WTC11 (cell line): ENCODE results near the gene LSM5. TPM values are rescaled to one million over a fixed set of nuclear protein-coding genes. Genes with fewer than 3 reads are reported as not detected.

Experiments
- ATAC-seq: fragments of 200-7000 bp; cut with Tn5 transposase; 2 replicates; pipeline ENCODE4 v1.10.0; 2021; ENCODE audit warnings: mild to moderate bottlenecking, moderate library complexity
- CTCF ChIA-PET: fragments of 300-600 bp; sonication (Branson Sonifier 250); formaldehyde crosslinking; loops from one replicate; lab custom pipeline; 2021; ENCODE audit warnings: antibody characterized with exemption; lab: Charles Lee
- POLR2A ChIA-PET: fragments of 350-600 bp; sonication (Branson Sonifier 250); formaldehyde crosslinking; loops from one replicate; lab custom pipeline; 2021; ENCODE audit warnings: antibody characterized with exemption; lab: Charles Lee
- DNase-seq: peaks from one replicate; pipeline ENCODE4 v3.0.0; 2021; ENCODE audit warnings: low spot score
- H3K27ac Mint-ChIP-seq: 2 replicates; pipeline ENCODE4 v1.8.0; 2021; ENCODE audit warnings: mixed read lengths
- H3K27me3 Mint-ChIP-seq: 2 replicates; pipeline ENCODE4 v1.8.0; 2021; ENCODE audit warnings: low read depth, mild to moderate bottlenecking, moderate library complexity, mixed read lengths
- H3K36me3 Mint-ChIP-seq: 2 replicates; pipeline ENCODE4 v1.8.0; 2021; ENCODE audit warnings: mixed read lengths
- H3K4me1 Mint-ChIP-seq: 2 replicates; pipeline ENCODE4 v1.8.0; 2022; ENCODE audit warnings: mixed read lengths
- H3K4me3 Mint-ChIP-seq: 2 replicates; pipeline ENCODE4 v1.8.0; 2021; ENCODE audit warnings: mild to moderate bottlenecking, moderate library complexity, mixed read lengths
- H3K9me3 Mint-ChIP-seq: 2 replicates; pipeline ENCODE4 v1.8.0; 2021; ENCODE audit warnings: mixed read lengths
- ETV6 ChIP-seq: sonication (generic); formaldehyde crosslinking; IDR thresholded peaks from 2 replicates; pipeline ENCODE4 v1.8.1; 2022; ENCODE audit warnings: mild to moderate bottlenecking, missing genetic modification reagents
- FOXK1 ChIP-seq: sonication (generic); formaldehyde crosslinking; IDR thresholded peaks from 2 replicates; pipeline ENCODE4 v1.8.0; 2022; ENCODE audit warnings: mild to moderate bottlenecking, moderate library complexity, missing genetic modification reagents
- FOXP1 ChIP-seq: sonication (generic); formaldehyde crosslinking; IDR thresholded peaks from 2 replicates; pipeline ENCODE4 v1.8.0; 2022; ENCODE audit warnings: missing genetic modification reagents, mild to moderate bottlenecking, moderate library complexity, borderline replicate concordance
- GABPB1 ChIP-seq: sonication (generic); formaldehyde crosslinking; IDR thresholded peaks from 2 replicates; pipeline ENCODE4 v1.8.1; 2023; ENCODE audit warnings: mild to moderate bottlenecking, missing genetic modification reagents
- GTF2I ChIP-seq: fragments of 250-450 bp; sonication (Bioruptor Pico); conservative IDR thresholded peaks from 2 replicates; pipeline ENCODE4 v1.4.0; 2021; ENCODE audit warnings: mild to moderate bottlenecking
- HMGA2 ChIP-seq: fragments of 250-450 bp; sonication (Bioruptor Pico); IDR thresholded peaks from 2 replicates; pipeline ENCODE4 v1.4.0; 2021; ENCODE audit warnings: mild to moderate bottlenecking, moderate library complexity
- IRF2 ChIP-seq: sonication (generic); formaldehyde crosslinking; IDR thresholded peaks from 2 replicates; pipeline ENCODE4 v1.8.0; 2022; ENCODE audit warnings: low read depth, missing genetic modification reagents, borderline replicate concordance
- MXD4 ChIP-seq: fragments of 250-450 bp; sonication (Bioruptor Pico); IDR thresholded peaks from 2 replicates; pipeline ENCODE4 v1.8.0; 2021; ENCODE audit warnings: mild to moderate bottlenecking, moderate library complexity, borderline replicate concordance
- MYBL2 ChIP-seq: sonication (generic); formaldehyde crosslinking; IDR thresholded peaks from 2 replicates; pipeline ENCODE4 v1.8.1; 2023; ENCODE audit warnings: mild to moderate bottlenecking, moderate library complexity, missing genetic modification reagents
- NFATC4 ChIP-seq: fragments of 250-450 bp; sonication (Bioruptor Pico); IDR thresholded peaks from 2 replicates; pipeline ENCODE4 v1.9.0; 2021; ENCODE audit warnings: mild to moderate bottlenecking
- NR1H2 ChIP-seq: sonication (generic); formaldehyde crosslinking; IDR thresholded peaks from 2 replicates; pipeline ENCODE4 v1.9.0; 2021; ENCODE audit warnings: mild to moderate bottlenecking, moderate library complexity, missing genetic modification reagents
- NR2C2 ChIP-seq: sonication (generic); formaldehyde crosslinking; IDR thresholded peaks from 2 replicates; pipeline ENCODE4 v1.8.0; 2022; ENCODE audit warnings: mild to moderate bottlenecking, missing genetic modification reagents
- SP1 ChIP-seq: sonication (generic); formaldehyde crosslinking; conservative IDR thresholded peaks from 2 replicates; pipeline ENCODE4 v1.8.1; 2022; ENCODE audit warnings: missing genetic modification reagents
- TEAD1 ChIP-seq: sonication (generic); formaldehyde crosslinking; IDR thresholded peaks from 2 replicates; pipeline ENCODE4 v1.8.0; 2022; ENCODE audit warnings: mild to moderate bottlenecking, missing genetic modification reagents
- ZNF423 ChIP-seq: fragments of 250-450 bp; sonication (Bioruptor Pico); IDR thresholded peaks from 2 replicates; pipeline ENCODE4 v2.1.2; 2022; ENCODE audit warnings: mild to moderate bottlenecking, moderate library complexity
- total RNA-seq: library from RNA; stranded (reverse); gene quantifications from 3 replicates; pipeline ENCODE4 v1.2.3, GENCODE V29; 2021
- TF ChIP-seq, protein P1 (sequence below): sonication (generic); formaldehyde crosslinking; IDR thresholded peaks from 2 replicates; pipeline ENCODE4 v1.8.1; 2023; ENCODE audit warnings: mild to moderate bottlenecking, missing genetic modification reagents, borderline replicate concordance
- TF ChIP-seq, protein P2 (sequence below): sonication (generic); formaldehyde crosslinking; conservative IDR thresholded peaks from 2 replicates; pipeline ENCODE4 v1.8.1; 2022; ENCODE audit warnings: mild to moderate bottlenecking, missing genetic modification reagents
- TF ChIP-seq, protein P3 (sequence below): sonication (generic); formaldehyde crosslinking; IDR thresholded peaks from 2 replicates; pipeline ENCODE4 v1.8.1; 2023; ENCODE audit warnings: mild to moderate bottlenecking, missing genetic modification reagents, moderate library complexity
- TF ChIP-seq, protein P4 (sequence below): fragments of 200-600 bp; IDR thresholded peaks from 2 replicates; pipeline ENCODE4 v1.8.0; 2022; ENCODE audit warnings: antibody characterized with exemption
- TF ChIP-seq, protein P5 (sequence below): fragments of 250-450 bp; sonication (Bioruptor Pico); IDR thresholded peaks from 2 replicates; pipeline ENCODE4 v2.1.2; 2022; ENCODE audit warnings: mild to moderate bottlenecking, moderate library complexity
- TF ChIP-seq, protein P6 (sequence below): sonication (generic); formaldehyde crosslinking; IDR thresholded peaks from 2 replicates; pipeline ENCODE4 v1.8.0; 2023; ENCODE audit warnings: missing genetic modification reagents, mild to moderate bottlenecking, borderline replicate concordance
- TF ChIP-seq, protein P7 (sequence below): sonication (generic); formaldehyde crosslinking; IDR thresholded peaks from 2 replicates; pipeline ENCODE4 v1.8.1; 2022; ENCODE audit warnings: missing genetic modification reagents, borderline replicate concordance
- TF ChIP-seq, protein P8 (sequence below): sonication (generic); formaldehyde crosslinking; IDR thresholded peaks from 2 replicates; pipeline ENCODE4 v1.8.0; 2022; ENCODE audit warnings: mild to moderate bottlenecking, missing genetic modification reagents

The LSM5 gene
- total RNA-seq, 1 experiment from 2014 or later = 89.5 TPM

DNA sequence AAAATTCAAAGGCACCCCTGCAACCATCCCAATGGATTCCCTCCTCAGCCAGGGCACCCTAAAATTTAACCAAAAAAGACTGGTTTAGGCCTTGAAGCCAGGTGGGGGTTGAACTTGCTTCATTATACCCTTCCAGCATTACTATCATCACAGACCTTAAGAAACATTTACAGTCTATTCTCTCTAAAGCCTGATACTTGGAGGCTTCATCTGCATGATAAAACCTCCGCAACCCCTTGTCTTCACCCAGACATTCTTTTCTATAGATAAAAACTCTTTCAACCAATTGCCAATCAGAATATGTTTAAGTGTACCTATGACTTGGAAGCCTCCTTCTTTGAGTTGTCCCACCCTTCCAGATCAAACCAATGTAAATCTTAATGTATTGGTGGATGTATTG is 23.0 kb upstream of the LSM5 start (continued):
- TF ChIP-seq, protein P1, sequence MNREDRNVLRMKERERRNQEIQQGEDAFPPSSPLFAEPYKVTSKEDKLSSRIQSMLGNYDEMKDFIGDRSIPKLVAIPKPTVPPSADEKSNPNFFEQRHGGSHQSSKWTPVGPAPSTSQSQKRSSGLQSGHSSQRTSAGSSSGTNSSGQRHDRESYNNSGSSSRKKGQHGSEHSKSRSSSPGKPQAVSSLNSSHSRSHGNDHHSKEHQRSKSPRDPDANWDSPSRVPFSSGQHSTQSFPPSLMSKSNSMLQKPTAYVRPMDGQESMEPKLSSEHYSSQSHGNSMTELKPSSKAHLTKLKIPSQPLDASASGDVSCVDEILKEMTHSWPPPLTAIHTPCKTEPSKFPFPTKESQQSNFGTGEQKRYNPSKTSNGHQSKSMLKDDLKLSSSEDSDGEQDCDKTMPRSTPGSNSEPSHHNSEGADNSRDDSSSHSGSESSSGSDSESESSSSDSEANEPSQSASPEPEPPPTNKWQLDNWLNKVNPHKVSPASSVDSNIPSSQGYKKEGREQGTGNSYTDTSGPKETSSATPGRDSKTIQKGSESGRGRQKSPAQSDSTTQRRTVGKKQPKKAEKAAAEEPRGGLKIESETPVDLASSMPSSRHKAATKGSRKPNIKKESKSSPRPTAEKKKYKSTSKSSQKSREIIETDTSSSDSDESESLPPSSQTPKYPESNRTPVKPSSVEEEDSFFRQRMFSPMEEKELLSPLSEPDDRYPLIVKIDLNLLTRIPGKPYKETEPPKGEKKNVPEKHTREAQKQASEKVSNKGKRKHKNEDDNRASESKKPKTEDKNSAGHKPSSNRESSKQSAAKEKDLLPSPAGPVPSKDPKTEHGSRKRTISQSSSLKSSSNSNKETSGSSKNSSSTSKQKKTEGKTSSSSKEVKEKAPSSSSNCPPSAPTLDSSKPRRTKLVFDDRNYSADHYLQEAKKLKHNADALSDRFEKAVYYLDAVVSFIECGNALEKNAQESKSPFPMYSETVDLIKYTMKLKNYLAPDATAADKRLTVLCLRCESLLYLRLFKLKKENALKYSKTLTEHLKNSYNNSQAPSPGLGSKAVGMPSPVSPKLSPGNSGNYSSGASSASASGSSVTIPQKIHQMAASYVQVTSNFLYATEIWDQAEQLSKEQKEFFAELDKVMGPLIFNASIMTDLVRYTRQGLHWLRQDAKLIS (CRISPR knock-in tag) = no peak
- TF ChIP-seq, protein P2, sequence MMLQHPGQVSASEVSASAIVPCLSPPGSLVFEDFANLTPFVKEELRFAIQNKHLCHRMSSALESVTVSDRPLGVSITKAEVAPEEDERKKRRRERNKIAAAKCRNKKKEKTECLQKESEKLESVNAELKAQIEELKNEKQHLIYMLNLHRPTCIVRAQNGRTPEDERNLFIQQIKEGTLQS = no peak
- TF ChIP-seq ETV6 (no peak), ZNF423 (no peak), NR1H2 (CRISPR knock-in tag) (no peak)

DNA sequence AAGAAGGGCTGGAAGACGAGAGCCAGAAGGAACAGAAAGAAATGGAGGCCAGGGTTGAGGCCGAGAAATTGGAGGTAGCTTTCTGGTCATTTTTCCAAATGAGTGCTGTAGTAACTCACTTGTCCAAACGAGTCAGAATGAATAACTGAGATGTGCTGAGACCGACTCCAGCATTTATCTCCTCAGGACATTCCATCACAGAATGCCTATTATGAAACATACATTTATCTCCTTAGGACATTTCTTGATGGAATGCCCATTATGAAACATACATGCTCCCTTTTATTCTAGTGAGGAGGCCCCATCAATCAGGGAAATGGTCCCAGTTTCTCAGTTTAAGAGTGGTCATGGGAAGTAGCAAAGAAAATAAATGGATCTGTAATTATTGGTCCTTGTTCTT is 21.6 kb upstream of the LSM5 start:
- Mint-ChIP-seq H3K27me3 (no peaks in the 10 kb centered on the region), H3K36me3 (peaks cover 58% of the 10 kb centered on the region), H3K9me3 (peaks cover 40% of the 10 kb centered on the region), H3K4me1 (peaks cover 41% of the 10 kb centered on the region), H3K27ac (peak overlapping the region; percentile 63; the same call in 1 of the 2 replicates), H3K4me3 (no peak overlapping the region)
- ChIA-PET POLR2A (interaction anchor here (2.0 kb wide), 1 partner anchor 16 kb away, joined by 8 read pairs; the partner anchor contains the start of gene AVL9), CTCF (no interaction called here)
- ATAC-seq (no peak), DNase-seq (no peak)
- TF ChIP-seq, protein P3, sequence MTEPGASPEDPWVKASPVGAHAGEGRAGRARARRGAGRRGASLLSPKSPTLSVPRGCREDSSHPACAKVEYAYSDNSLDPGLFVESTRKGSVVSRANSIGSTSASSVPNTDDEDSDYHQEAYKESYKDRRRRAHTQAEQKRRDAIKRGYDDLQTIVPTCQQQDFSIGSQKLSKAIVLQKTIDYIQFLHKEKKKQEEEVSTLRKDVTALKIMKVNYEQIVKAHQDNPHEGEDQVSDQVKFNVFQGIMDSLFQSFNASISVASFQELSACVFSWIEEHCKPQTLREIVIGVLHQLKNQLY (CRISPR knock-in tag) = no peak
- no peak for TF ChIP-seq NFATC4 (CRISPR knock-in tag)
- TF ChIP-seq, protein P4, sequence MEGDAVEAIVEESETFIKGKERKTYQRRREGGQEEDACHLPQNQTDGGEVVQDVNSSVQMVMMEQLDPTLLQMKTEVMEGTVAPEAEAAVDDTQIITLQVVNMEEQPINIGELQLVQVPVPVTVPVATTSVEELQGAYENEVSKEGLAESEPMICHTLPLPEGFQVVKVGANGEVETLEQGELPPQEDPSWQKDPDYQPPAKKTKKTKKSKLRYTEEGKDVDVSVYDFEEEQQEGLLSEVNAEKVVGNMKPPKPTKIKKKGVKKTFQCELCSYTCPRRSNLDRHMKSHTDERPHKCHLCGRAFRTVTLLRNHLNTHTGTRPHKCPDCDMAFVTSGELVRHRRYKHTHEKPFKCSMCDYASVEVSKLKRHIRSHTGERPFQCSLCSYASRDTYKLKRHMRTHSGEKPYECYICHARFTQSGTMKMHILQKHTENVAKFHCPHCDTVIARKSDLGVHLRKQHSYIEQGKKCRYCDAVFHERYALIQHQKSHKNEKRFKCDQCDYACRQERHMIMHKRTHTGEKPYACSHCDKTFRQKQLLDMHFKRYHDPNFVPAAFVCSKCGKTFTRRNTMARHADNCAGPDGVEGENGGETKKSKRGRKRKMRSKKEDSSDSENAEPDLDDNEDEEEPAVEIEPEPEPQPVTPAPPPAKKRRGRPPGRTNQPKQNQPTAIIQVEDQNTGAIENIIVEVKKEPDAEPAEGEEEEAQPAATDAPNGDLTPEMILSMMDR = no peak
- TF ChIP-seq IRF2 (CRISPR knock-in tag) = no peak
- no peak for TF ChIP-seq GTF2I (CRISPR knock-in tag)
- TF ChIP-seq, protein P5, sequence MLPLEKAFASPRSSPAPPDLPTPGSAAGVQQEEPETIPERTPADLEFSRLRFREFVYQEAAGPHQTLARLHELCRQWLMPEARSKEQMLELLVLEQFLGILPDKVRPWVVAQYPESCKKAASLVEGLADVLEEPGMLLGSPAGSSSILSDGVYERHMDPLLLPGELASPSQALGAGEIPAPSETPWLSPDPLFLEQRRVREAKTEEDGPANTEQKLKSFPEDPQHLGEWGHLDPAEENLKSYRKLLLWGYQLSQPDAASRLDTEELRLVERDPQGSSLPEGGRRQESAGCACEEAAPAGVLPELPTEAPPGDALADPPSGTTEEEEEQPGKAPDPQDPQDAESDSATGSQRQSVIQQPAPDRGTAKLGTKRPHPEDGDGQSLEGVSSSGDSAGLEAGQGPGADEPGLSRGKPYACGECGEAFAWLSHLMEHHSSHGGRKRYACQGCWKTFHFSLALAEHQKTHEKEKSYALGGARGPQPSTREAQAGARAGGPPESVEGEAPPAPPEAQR (CRISPR knock-in tag) = no peak
- TF ChIP-seq SP1 (CRISPR knock-in tag) = no peak
- TF ChIP-seq FOXK1 (CRISPR knock-in tag) = no peak
- TF ChIP-seq, protein P6, sequence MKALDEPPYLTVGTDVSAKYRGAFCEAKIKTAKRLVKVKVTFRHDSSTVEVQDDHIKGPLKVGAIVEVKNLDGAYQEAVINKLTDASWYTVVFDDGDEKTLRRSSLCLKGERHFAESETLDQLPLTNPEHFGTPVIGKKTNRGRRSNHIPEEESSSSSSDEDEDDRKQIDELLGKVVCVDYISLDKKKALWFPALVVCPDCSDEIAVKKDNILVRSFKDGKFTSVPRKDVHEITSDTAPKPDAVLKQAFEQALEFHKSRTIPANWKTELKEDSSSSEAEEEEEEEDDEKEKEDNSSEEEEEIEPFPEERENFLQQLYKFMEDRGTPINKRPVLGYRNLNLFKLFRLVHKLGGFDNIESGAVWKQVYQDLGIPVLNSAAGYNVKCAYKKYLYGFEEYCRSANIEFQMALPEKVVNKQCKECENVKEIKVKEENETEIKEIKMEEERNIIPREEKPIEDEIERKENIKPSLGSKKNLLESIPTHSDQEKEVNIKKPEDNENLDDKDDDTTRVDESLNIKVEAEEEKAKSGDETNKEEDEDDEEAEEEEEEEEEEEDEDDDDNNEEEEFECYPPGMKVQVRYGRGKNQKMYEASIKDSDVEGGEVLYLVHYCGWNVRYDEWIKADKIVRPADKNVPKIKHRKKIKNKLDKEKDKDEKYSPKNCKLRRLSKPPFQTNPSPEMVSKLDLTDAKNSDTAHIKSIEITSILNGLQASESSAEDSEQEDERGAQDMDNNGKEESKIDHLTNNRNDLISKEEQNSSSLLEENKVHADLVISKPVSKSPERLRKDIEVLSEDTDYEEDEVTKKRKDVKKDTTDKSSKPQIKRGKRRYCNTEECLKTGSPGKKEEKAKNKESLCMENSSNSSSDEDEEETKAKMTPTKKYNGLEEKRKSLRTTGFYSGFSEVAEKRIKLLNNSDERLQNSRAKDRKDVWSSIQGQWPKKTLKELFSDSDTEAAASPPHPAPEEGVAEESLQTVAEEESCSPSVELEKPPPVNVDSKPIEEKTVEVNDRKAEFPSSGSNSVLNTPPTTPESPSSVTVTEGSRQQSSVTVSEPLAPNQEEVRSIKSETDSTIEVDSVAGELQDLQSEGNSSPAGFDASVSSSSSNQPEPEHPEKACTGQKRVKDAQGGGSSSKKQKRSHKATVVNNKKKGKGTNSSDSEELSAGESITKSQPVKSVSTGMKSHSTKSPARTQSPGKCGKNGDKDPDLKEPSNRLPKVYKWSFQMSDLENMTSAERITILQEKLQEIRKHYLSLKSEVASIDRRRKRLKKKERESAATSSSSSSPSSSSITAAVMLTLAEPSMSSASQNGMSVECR (CRISPR knock-in tag) = no peak
- no peak for TF ChIP-seq FOXP1
- no peak for TF ChIP-seq HMGA2
- TF ChIP-seq NR2C2 (CRISPR knock-in tag) = no peak
- no peak for TF ChIP-seq GABPB1 (CRISPR knock-in tag)
- no peak for TF ChIP-seq MXD4
- TF ChIP-seq, protein P7, sequence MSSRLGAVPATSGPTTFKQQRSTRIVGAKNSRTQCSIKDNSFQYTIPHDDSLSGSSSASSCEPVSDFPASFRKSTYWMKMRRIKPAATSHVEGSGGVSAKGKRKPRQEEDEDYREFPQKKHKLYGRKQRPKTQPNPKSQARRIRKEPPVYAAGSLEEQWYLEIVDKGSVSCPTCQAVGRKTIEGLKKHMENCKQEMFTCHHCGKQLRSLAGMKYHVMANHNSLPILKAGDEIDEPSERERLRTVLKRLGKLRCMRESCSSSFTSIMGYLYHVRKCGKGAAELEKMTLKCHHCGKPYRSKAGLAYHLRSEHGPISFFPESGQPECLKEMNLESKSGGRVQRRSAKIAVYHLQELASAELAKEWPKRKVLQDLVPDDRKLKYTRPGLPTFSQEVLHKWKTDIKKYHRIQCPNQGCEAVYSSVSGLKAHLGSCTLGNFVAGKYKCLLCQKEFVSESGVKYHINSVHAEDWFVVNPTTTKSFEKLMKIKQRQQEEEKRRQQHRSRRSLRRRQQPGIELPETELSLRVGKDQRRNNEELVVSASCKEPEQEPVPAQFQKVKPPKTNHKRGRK (CRISPR knock-in tag) = no peak
- no peak for TF ChIP-seq MYBL2 (CRISPR knock-in tag)
- TF ChIP-seq, protein P8, sequence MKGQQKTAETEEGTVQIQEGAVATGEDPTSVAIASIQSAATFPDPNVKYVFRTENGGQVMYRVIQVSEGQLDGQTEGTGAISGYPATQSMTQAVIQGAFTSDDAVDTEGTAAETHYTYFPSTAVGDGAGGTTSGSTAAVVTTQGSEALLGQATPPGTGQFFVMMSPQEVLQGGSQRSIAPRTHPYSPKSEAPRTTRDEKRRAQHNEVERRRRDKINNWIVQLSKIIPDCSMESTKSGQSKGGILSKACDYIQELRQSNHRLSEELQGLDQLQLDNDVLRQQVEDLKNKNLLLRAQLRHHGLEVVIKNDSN (CRISPR knock-in tag) = no peak
- TF ChIP-seq TEAD1 = no peak
